Keratinocyte (primary cell): ENCODE results near the gene TRIM54.

Experiments used
- EZH2 ChIP-seq: IDR thresholded peaks from one replicate; pipeline ENCODE4 v1.6.1; 2012; ENCODE audit warnings: inconsistent platforms, mild to moderate bottlenecking, low read length, moderate library complexity
- TF ChIP-seq, protein P1 (sequence below), 3 experiments: IDR thresholded peaks in 1 of 3; conservative IDR thresholded peaks in 1 of 3; optimal IDR thresholded peaks in 1 of 3; 2 replicates in 2 of 3; 3 replicates in 1 of 3; pipeline versions ENCODE3 to v1.5.1; 2011; ENCODE audit warnings: low read length in 3 of 3, mild to moderate bottlenecking in 3 of 3, moderate library complexity in 2 of 3, control low read depth in 1 of 3, inconsistent platforms in 1 of 3; ENCODE audit not compliant: insufficient read depth in 2 of 3; ENCODE audit errors: extremely low read depth in 1 of 3

DNA sequence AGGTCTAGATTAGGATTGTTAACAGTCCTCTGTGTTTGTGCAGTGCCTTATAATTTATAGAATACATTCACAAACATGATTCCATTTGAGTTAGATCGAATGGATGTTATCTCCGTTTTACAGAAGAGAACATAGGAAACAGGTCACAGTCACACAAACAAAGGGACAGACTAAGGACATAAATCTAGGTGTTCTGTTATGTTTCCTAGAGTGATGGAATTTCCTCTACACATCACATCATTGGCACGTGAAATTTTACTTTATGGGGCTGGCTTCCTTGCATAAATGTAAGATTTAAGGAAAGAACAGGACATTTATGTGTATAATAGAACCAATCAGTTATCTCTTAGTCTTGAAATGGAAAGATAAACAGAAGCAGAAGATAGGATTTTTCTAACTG lies 6.4 kb downstream of the TRIM54 start:
- TF ChIP-seq EZH2, result no peak
- TF ChIP-seq, protein P1, sequence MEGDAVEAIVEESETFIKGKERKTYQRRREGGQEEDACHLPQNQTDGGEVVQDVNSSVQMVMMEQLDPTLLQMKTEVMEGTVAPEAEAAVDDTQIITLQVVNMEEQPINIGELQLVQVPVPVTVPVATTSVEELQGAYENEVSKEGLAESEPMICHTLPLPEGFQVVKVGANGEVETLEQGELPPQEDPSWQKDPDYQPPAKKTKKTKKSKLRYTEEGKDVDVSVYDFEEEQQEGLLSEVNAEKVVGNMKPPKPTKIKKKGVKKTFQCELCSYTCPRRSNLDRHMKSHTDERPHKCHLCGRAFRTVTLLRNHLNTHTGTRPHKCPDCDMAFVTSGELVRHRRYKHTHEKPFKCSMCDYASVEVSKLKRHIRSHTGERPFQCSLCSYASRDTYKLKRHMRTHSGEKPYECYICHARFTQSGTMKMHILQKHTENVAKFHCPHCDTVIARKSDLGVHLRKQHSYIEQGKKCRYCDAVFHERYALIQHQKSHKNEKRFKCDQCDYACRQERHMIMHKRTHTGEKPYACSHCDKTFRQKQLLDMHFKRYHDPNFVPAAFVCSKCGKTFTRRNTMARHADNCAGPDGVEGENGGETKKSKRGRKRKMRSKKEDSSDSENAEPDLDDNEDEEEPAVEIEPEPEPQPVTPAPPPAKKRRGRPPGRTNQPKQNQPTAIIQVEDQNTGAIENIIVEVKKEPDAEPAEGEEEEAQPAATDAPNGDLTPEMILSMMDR (optimal IDR thresholded peaks at IDR 0.05 in 1 of 3, IDR thresholded peaks at IDR 0.05 in 1 of 3, conservative IDR thresholded peaks at IDR 0.05 in 1 of 3; ENCODE audit: extremely low read depth in 1 of 3, insufficient read depth in 2 of 3, low read length in 3 of 3), result no peak
